Effector memory CD8-positive, alpha-beta T cell (primary cell): ENCODE data around the gene LRRC73.

Experiments used
- ATAC-seq: fragments of 150-1000 bp; cut with Tn5 transposase; replicated peaks from 2 replicates; pipeline ENCODE4 v1.10.0; 2021; ENCODE audit warnings: mild to moderate bottlenecking, moderate library complexity
- DNase-seq, 3 experiments: peaks; one replicate each; pipeline ENCODE4 v3.0.0; 2021
- H3K27ac Mint-ChIP-seq, 2 donors: one replicate each; pipeline ENCODE4 v1.8.0; 2022; ENCODE audit warnings: mild to moderate bottlenecking in 2 of 2, mixed read lengths in 2 of 2, moderate library complexity in 2 of 2
- H3K27me3 Mint-ChIP-seq, 2 donors: one replicate each; pipeline ENCODE4 v1.8.0; 2022; ENCODE audit warnings: mixed read lengths in 2 of 2
- H3K36me3 Mint-ChIP-seq: one replicate; pipeline ENCODE4 v1.8.0; 2022; ENCODE audit warnings: mild to moderate bottlenecking, moderate library complexity, mixed read lengths; ENCODE audit not compliant: insufficient read depth
- H3K4me1 Mint-ChIP-seq, 2 donors: one replicate each; pipeline ENCODE4 v1.8.0; 2022; ENCODE audit warnings: low read depth in 2 of 2, mixed read lengths in 2 of 2
- H3K4me3 Mint-ChIP-seq, 2 donors: one replicate each; pipeline ENCODE4 v1.8.0; 2022; ENCODE audit warnings: mild to moderate bottlenecking in 2 of 2, mixed read lengths in 2 of 2, moderate library complexity in 2 of 2
- H3K9me3 Mint-ChIP-seq, 2 donors: one replicate each; pipeline ENCODE4 v1.8.0; 2022; ENCODE audit warnings: mixed read lengths in 2 of 2

The LRRC73 gene

GRCh38 chr6:43494321-43494720 is 15.8 kb downstream of the LRRC73 start:
- Mint-ChIP-seq H3K4me3 (peak overlapping the region; percentile 56 to 58), H3K27me3 (no peaks in the 10 kb centered on the region), H3K4me1 (peaks cover 33% of the 10 kb centered on the region in 2 donors), H3K9me3 (no peaks in the 10 kb centered on the region), H3K27ac (peak overlapping the region; percentile 94 to 96), H3K36me3 (peaks cover 8% of the 10 kb centered on the region)
- DNase-seq, result no peak
- no peak for ATAC-seq

DNA sequence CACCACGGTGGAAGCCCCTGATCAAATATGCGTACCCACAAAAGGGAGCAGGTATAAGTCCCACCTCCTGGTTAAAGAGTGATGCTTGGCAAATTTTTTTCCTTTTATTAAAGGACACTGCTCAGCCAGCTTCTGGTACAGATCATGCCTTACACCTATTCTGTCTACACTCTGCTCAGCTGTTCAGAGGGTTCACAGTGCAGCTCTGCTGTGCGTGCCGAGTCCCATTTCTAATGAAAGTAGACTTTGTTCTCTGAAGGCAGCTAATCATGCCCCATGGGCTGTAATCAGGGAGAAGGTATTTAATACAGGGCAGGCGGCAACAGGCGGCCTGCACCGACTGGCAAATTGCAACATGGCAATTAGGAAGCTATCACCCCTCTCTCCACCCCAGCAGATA is 16.3 kb downstream of the LRRC73 start:
- H3K4me1 Mint-ChIP-seq, result peaks cover 37 to 38% of the 10 kb centered on the region in 2 donors

DNA sequence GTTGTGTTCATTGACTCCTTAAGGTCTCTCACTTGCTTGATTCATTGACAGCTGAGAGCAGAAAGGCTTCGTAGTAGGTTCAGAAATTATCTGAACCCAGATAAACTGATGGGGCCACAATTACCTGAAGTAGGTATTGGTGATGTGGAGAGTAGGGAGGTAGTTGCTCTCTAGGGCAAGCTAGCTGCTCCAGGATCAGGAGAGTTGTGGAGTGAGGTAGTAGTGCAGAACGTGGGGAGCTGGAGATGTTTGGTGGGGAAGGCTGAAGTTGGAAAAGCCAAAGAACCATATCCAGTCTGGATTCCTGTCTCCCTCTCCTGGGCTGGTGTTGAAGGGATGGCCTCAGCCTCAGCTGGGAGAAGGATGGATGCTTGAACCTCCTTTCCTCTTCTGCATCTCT is 16.9 kb downstream of the LRRC73 start:
- Mint-ChIP-seq H3K4me3 (no peak overlapping the region), H3K27ac (peak overlapping the region; percentile 66 to 94)

More for the DNA sequence above, 16.3 kb downstream of the LRRC73 start:
- Mint-ChIP-seq H3K27ac (peak overlapping the region; percentile 94 to 96), H3K9me3 (no peaks in the 10 kb centered on the region), H3K27me3 (no peaks in the 10 kb centered on the region), H3K36me3 (peaks cover 8% of the 10 kb centered on the region), H3K4me3 (peak overlapping the region; percentile 56 to 58)
- ATAC-seq (no peak), DNase-seq (no peak)

DNA sequence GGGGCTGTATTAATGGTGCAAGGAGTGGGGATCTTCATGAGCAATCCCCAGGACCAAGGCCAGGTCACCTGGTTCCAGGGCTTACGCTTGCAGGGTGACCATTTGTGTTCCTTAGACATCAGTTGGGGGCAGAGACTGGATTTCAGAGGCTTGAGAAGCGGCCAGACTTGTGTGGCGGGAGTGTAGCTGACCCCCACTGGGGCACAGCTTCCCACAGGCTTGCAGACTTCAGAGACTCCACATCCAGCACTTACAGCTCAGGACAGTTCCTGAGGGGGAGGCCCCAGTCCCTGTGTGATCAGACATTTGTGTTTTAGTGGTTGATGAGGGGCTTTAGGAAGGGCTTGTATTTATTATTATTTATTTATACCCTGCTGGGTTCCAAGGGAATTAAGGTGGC is 17.5 kb downstream of the LRRC73 start:
- DNase-seq (no peak), ATAC-seq (no peak)
- Mint-ChIP-seq H3K4me3 (no peak overlapping the region), H3K9me3 (no peaks in the 10 kb centered on the region), H3K4me1 (peaks cover 38 to 39% of the 10 kb centered on the region in 2 donors), H3K27me3 (no peaks in the 10 kb centered on the region), H3K36me3 (peaks cover 10% of the 10 kb centered on the region), H3K27ac (peak overlapping the region; percentile 61 to 66)

More for the DNA sequence above, 16.9 kb downstream of the LRRC73 start:
- Mint-ChIP-seq H3K36me3 (peaks cover 8% of the 10 kb centered on the region), H3K9me3 (no peaks in the 10 kb centered on the region), H3K27me3 (no peaks in the 10 kb centered on the region), H3K4me1 (peaks cover 37 to 38% of the 10 kb centered on the region in 2 donors)
- ATAC-seq (no peak), DNase-seq (no peak)

DNA sequence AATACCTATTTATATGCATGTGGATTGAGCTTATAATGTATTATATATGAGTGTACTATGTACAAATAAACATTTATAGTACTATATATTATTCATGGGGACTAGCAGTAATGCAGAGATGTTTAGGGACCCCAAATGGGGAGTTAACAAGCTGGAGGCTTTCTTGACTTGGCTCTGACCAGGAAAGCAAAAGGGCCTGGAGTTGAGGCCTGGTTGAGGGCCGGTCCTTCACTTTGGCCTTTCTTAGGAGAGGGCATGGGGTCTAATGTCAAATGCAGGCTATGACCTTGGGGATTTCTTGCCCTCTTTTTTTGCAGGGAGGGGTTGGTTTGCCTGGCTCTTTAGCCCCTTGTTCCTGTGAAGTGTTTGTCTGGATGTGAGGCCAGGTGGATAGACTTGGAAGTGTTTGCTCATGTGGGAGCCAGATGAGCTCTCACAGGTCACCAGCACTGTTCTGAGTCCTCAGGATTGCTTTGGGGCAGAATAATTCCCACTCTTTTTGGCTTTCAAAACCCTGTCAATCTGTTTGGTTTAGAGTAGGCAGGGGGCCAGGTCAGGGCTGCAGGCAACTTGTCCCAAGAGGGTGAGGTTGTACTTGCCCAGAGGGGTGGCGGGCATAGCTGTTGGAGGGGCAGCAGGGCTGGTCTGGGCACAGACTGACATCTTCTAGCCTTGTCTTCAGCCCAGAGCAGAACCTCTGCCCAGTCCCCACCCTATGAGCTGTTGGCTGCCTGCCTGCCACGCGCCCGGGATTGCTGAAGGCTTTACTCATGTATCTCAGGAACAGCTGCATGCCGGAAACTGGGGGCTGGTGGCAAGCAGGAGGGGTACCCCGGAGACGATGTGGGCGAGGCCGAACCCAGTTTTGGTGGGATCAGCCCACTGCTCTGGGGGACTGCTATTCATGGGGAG is 18.1 kb downstream of the LRRC73 start:
- Mint-ChIP-seq H3K4me1 (peaks cover 38 to 39% of the 10 kb centered on the region in 2 donors), H3K4me3 (no peak overlapping the region), H3K27ac (peak overlapping the region; percentile 61 to 66), H3K9me3 (no peaks in the 10 kb centered on the region), H3K36me3 (peaks cover 13% of the 10 kb centered on the region), H3K27me3 (no peaks in the 10 kb centered on the region)
- DNase-seq (no peak), ATAC-seq (no peak)

DNA sequence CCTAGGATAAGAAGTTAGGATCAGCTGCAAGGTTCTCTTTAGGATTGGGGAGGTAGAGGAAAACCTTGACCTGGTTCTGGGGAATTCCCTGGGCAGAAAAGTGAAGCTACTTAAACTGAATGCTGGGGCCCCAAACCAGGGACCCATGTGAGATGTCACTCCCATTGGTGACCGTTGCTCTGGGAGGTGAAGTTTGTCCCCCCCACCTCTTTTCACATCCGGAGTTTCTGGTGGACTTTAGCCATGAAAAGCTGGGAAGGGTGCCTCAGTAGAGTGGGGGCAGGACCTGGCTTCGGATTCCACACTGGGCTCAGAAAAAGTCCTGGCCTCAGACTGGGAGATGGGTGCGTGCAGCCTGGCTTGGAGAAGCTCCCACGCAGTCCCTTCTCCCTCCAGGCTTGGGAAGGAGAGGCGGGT is 19.6 kb downstream of the LRRC73 start:
- ATAC-seq (no peak), DNase-seq (no peak)
- Mint-ChIP-seq H3K4me3 (no peak overlapping the region), H3K27ac (no peak overlapping the region), H3K27me3 (no peaks in the 10 kb centered on the region), H3K9me3 (no peaks in the 10 kb centered on the region), H3K4me1 (peaks cover 35 to 36% of the 10 kb centered on the region in 2 donors), H3K36me3 (peaks cover 10% of the 10 kb centered on the region)

DNA sequence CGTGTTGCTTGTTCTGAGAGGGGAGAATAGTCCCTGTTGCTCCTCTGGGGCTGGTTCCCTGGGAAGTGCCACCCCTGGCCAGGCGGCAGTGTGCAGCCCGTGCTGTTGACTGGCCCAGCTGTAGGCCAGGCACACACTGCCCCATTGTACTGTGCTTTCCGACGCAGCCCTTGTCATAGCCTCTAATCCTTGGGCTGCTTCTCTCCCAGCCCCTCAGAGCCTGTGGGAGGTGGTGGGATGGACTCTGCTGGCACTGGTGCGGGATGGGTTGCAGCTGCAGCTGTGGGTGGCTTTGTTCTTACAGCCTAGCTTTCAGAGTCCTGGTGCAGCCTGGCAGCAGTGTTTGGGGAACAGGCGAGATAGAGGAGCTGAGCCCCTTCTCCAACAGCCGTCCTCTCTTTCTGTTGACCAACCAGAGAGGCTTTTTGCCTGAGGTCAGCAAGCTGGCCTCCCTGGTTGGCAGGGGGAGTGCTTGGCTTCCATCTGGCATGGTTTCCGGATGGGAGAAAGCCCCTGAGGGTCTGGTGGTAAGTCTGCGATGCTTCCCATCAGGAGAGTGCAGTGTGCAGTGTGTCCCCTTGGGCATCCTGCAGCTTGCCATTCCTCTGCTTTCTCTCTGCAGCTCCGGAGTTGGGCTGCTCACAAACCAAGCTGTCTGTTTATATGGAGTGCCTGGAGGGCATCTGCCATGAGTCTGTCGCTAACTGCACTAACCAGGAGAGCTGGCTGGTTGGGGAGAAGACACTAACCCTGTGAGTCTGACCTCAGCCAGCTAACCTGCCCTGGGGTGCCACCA is 20.7 kb downstream of the LRRC73 start:
- ATAC-seq (no peak), DNase-seq (no peak)
- Mint-ChIP-seq H3K36me3 (peaks cover 10% of the 10 kb centered on the region), H3K27me3 (no peaks in the 10 kb centered on the region), H3K4me3 (no peak overlapping the region), H3K4me1 (peaks cover 26 to 27% of the 10 kb centered on the region in 2 donors), H3K9me3 (no peaks in the 10 kb centered on the region), H3K27ac (peak overlapping the region in 1 of 2 donors; percentile 22)

GRCh38 chr6:43488667-43489276 is 21.4 kb downstream of the LRRC73 start:
- Mint-ChIP-seq H3K4me3 (no peak overlapping the region), H3K4me1 (peaks cover 21 to 22% of the 10 kb centered on the region in 2 donors), H3K36me3 (peaks cover 10% of the 10 kb centered on the region), H3K27ac (peak overlapping the region in 1 of 2 donors; percentile 22), H3K9me3 (no peaks in the 10 kb centered on the region), H3K27me3 (no peaks in the 10 kb centered on the region)
- DNase-seq (no peak), ATAC-seq (no peak)

DNA sequence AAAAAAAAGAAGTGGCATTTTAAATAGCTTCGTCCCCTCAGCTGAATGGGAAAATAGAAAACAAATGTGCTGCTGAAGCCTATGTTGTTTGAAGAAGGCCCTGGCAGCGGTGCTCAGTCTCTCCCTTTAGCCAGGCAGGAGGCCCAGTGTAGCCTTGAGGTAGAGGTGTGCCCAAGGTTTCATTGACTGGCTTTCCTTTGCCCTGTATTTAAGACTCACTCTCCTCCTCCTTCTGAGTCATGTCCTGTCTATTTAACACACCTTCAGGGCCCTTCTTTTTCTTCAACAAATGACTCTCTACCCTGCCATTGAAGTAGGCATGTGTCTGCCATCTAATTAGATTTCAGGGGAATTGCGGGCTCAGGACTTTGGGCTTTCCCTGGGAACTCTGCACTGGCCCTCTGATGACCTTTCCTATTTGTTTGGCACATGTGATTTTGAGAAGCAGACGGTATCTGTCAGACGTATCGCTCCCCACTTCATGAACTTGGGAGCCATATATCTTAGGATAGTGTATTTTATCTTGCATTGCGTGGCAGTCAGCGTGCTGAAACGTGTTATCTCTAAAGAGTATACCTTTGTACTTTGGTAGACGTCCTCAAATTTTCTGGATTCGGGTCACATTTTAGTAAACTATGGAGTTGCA is 28.4 kb downstream of the LRRC73 start:
- ATAC-seq, result no peak
- Mint-ChIP-seq H3K9me3 (no peaks in the 10 kb centered on the region), H3K27ac (peak overlapping the region in 1 of 2 donors; percentile 69), H3K36me3 (peaks cover 13% of the 10 kb centered on the region), H3K4me3 (no peak overlapping the region), H3K27me3 (no peaks in the 10 kb centered on the region), H3K4me1 (peaks cover 35 to 44% of the 10 kb centered on the region in 2 donors)
- DNase-seq, result no peak

DNA sequence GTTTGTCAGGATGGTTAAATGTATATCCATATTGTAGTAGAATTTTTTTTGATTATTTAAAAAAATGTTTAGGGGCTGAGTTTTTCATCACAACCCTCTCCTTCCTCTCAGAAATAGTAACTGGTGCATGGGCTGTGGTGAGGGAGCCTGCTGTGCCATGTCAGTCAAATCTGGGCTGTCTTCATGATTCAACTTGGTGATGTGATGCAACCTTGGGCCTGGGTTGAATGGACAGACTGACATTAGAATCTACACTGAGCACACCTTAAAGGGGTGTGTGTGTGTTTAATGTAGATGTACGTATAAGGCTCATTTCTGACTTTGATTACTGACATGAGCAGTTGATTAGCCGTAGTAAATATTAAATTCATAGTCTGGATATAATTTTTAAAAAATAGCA is 29.1 kb downstream of the LRRC73 start:
- peaks cover 13% of the 10 kb centered on the region for H3K36me3 Mint-ChIP-seq

GRCh38 chr6:43478008-43478372 is 32.2 kb downstream of the LRRC73 start:
- Mint-ChIP-seq H3K4me3 (peak overlapping the region; percentile 97 to 99), H3K27ac (peak overlapping the region; percentile 99), H3K36me3 (peaks cover 11% of the 10 kb centered on the region), H3K4me1 (peaks cover 29 to 40% of the 10 kb centered on the region in 2 donors), H3K9me3 (no peaks in the 10 kb centered on the region), H3K27me3 (no peaks in the 10 kb centered on the region)
- peak in 1 of 3 experiments; percentile 24 for DNase-seq
- ATAC-seq, result peak; percentile 1

More for the DNA sequence above, 29.1 kb downstream of the LRRC73 start:
- H3K9me3 Mint-ChIP-seq, result no peaks in the 10 kb centered on the region
- DNase-seq (no peak), ATAC-seq (no peak)
- H3K27me3 Mint-ChIP-seq, result no peaks in the 10 kb centered on the region
- no peak overlapping the region for H3K4me3 Mint-ChIP-seq
- no peak overlapping the region for H3K27ac Mint-ChIP-seq
- H3K4me1 Mint-ChIP-seq, result peaks cover 37 to 46% of the 10 kb centered on the region in 2 donors

DNA sequence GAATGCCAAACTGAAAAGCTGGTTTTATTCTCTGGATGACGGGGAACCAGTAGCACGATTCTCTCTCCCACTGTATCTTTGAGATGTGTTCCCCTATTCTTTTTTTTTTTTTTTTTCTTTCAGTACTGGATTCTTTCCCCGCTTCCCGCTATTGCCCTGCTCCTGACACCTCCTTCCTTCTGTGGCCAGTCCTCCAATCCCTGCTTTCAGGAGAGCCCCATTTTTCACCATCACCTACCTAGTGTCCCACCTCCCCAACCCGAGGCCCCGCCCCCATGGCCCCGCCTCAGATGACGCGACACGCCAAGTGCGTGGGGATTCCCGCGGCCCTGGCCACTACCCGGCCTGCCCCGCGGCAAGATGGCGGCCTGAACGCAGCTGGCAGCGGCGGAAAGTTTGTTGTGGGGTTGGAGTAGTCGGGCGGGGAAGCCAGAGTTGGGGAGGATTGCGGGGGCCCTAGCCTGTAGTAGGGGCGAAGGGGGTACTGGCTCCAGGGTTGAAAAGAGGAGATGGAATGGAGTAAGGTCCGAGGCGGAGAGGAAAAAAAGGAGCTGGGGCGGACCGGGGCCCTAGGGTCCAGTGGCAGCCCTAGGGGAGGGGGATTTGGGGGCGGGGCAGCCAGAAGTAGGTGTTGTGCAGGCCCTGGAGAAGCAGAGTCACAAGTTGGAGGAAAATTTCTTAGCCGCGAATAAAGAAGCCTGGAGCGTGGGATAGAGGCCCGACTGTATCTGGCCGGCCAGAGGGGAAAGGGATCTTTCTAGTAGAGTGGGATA is 32.7 kb downstream of the LRRC73 start, which contains the start of gene TJAP1:
Gene TJAP1, plus strand, starts transcription at position 336 of the 773 bp plus-strand sequence. CDS start 21,432 bp downstream, outside the sequence.
- Mint-ChIP-seq H3K9me3 (no peaks in the 10 kb centered on the region), H3K27ac (peak within 1 kb of the TSS; percentile 99), H3K4me1 (peaks cover 27 to 38% of the 10 kb centered on the region in 2 donors), H3K36me3 (peaks cover 11% of the 10 kb centered on the region), H3K27me3 (no peaks in the 10 kb centered on the region), H3K4me3 (peak within 1 kb of the TSS; percentile 97 to 99)
- ATAC-seq (peak; percentile 99), DNase-seq (peak; percentile 97 to 98 (median 97))
